Measurements from ENCODE around the gene DYRK1B.
"Not testable (repeated sequence)": the region's sequence is repeated elsewhere in the genome, so short reads cannot be mapped to it uniquely, and the experiment has no call there.

GRCh38 chr19:39875401-39875864, 41.5 kb upstream of the DYRK1B start:
- not testable (repeated sequence) for TF ChIP-seq CTCF, POLR2A (IDR thresholded peaks at IDR 0.05)

Data from Peyer's patch (tissue), 4 donors.